H1 (cell line): ENCODE data around the gene SEMA6A. TPM values are rescaled to one million over a fixed set of nuclear protein-coding genes. Genes with fewer than 3 reads are reported as not detected.
"Not testable (repeated sequence)": the region's sequence is repeated elsewhere in the genome, so short reads cannot be mapped to it uniquely, and the experiment has no call there.

ENCODE experiments used
- CTCF ChIA-PET: fragments of 300-600 bp; sonication (Branson Sonifier 250); formaldehyde crosslinking; loops from one replicate; lab custom pipeline; 2021; ENCODE audit not compliant: partially characterized antibody; lab: Charles Lee
- POLR2A ChIA-PET: fragments of 300-600 bp; sonication (Branson Sonifier 250); formaldehyde crosslinking; loops from one replicate; lab custom pipeline; 2021; ENCODE audit warnings: inconsistent platforms; ENCODE audit not compliant: partially characterized antibody; lab: Charles Lee
- DNase-seq, 2 experiments: peaks; one replicate each; pipeline versions ENCODE4 v3.0.0 to v3.0.0-alpha.2; 2010 to 2022; ENCODE audit warnings: low spot score in 2 of 2, low read depth in 1 of 2, mixed read lengths in 1 of 2
- FAIRE-seq: peaks from 2 replicates; lab custom pipeline; 2011; peaks lifted over from hg19 to GRCh38; lab: Jason Lieb, UNC
- H2AFZ ChIP-seq: 2 replicates; pipeline ENCODE4 v1.8.1; 2012; ENCODE audit warnings: low read length, inconsistent platforms
- H2AK5ac ChIP-seq: 2 replicates; pipeline ENCODE4 v1.6.1; 2013; ENCODE audit warnings: low read depth, low read length
- H2BK120ac ChIP-seq: replicated peaks from 2 replicates; pipeline ENCODE3; 2013; ENCODE audit warnings: low read depth, low read length, inconsistent platforms
- H2BK12ac ChIP-seq: 2 replicates; pipeline ENCODE4 v1.6.1; 2013; ENCODE audit warnings: low read depth, low read length
- H2BK15ac ChIP-seq: 2 replicates; pipeline ENCODE4 v1.6.1; 2013; ENCODE audit warnings: low read length
- H2BK20ac ChIP-seq: 2 replicates; pipeline ENCODE4 v1.6.1; 2013; ENCODE audit warnings: low read length
- H2BK5ac ChIP-seq: 2 replicates; pipeline ENCODE4 v1.6.1; 2013; ENCODE audit warnings: low read depth, low read length
- H3K14ac ChIP-seq: 2 replicates; pipeline ENCODE4 v1.6.1; 2013; ENCODE audit warnings: inconsistent platforms; ENCODE audit not compliant: insufficient read length
- H3K18ac ChIP-seq: 2 replicates; pipeline ENCODE4 v1.6.1; 2013; ENCODE audit warnings: low read length; ENCODE audit errors: extremely low read depth
- H3K23ac ChIP-seq: 2 replicates; pipeline ENCODE4 v1.6.1; 2013; ENCODE audit warnings: inconsistent platforms; ENCODE audit not compliant: insufficient read length
- H3K23me2 ChIP-seq: 2 replicates; pipeline ENCODE4 v1.6.1; 2013; ENCODE audit warnings: low read depth, low read length
- H3K27ac ChIP-seq: 2 replicates; pipeline ENCODE4 v1.6.1; 2011; ENCODE audit warnings: low read depth, low read length, inconsistent platforms
- H3K27me3 ChIP-seq, 4 experiments: replicated peaks in 1 of 4; 1 replicate in 1 of 4; 2 replicates in 3 of 4; pipeline versions ENCODE4 v1.6.1 to v1.8.1; 2011 to 2013; ENCODE audit warnings: low read length in 3 of 4, mild to moderate bottlenecking in 3 of 4, inconsistent platforms in 2 of 4, mixed read lengths in 2 of 4, moderate library complexity in 1 of 4; ENCODE audit not compliant: control insufficient read depth in 3 of 4, insufficient read depth in 3 of 4; ENCODE audit errors: extremely low read depth in 1 of 4
- H3K36me3 ChIP-seq, 4 experiments: 2 replicates each; pipeline versions ENCODE4 v1.6.1 to v1.8.1; 2011 to 2013; ENCODE audit warnings: mild to moderate bottlenecking in 4 of 4, low read length in 3 of 4, moderate library complexity in 2 of 4, control low read depth in 1 of 4, inconsistent platforms in 1 of 4; ENCODE audit not compliant: insufficient read depth in 4 of 4, control insufficient read depth in 2 of 4
- H3K4ac ChIP-seq: replicated peaks from 2 replicates; pipeline ENCODE3; 2013; ENCODE audit warnings: low read length, low read depth, mixed read lengths, inconsistent platforms; ENCODE audit not compliant: insufficient read length
- H3K4me1 ChIP-seq, 4 experiments: replicated peaks in 1 of 4; 1 replicate in 1 of 4; 2 replicates in 3 of 4; pipeline versions ENCODE4 v1.6.1 to v1.8.1; 2011 to 2013; ENCODE audit warnings: low read length in 3 of 4, inconsistent platforms in 2 of 4, mixed read lengths in 1 of 4; ENCODE audit not compliant: insufficient read depth in 4 of 4, control insufficient read depth in 3 of 4
- H3K4me2 ChIP-seq, 2 experiments: 2 replicates each; pipeline versions ENCODE4 v1.6.1 to v1.8.1; 2011 to 2013; ENCODE audit warnings: low read depth in 2 of 2, low read length in 2 of 2, control low read depth in 1 of 2, inconsistent platforms in 1 of 2, mild to moderate bottlenecking in 1 of 2; ENCODE audit not compliant: insufficient read depth in 1 of 2
- H3K4me3 ChIP-seq, 4 experiments: fragments of 200-600, 300-600 bp in 1 of 4; sonication (generic), shearing (Covaris generic), sonication (Bioruptor Twin) in 1 of 4; 2 replicates each; pipeline versions ENCODE4 v1.5.1 to v1.8.1; 2011 to 2016; ENCODE audit warnings: low read length in 4 of 4, low read depth in 3 of 4, control low read depth in 2 of 4, inconsistent platforms in 2 of 4, mild to moderate bottlenecking in 2 of 4, mixed read lengths in 1 of 4, moderate library complexity in 1 of 4; ENCODE audit not compliant: insufficient read depth in 2 of 4; ENCODE audit errors: extremely low read depth in 1 of 4
- H3K56ac ChIP-seq: replicated peaks from 2 replicates; pipeline ENCODE3; 2013; ENCODE audit warnings: low read depth, mild to moderate bottlenecking, mixed read lengths, low read length, inconsistent platforms; ENCODE audit not compliant: insufficient read length
- H3K79me1 ChIP-seq: 2 replicates; pipeline ENCODE4 v1.6.1; 2013; ENCODE audit warnings: low read depth, low read length, control low read depth
- H3K79me2 ChIP-seq, 2 experiments: 2 replicates each; pipeline versions ENCODE4 v1.6.1 to v1.8.1; 2012 to 2013; ENCODE audit warnings: low read length in 2 of 2, mild to moderate bottlenecking in 2 of 2, inconsistent platforms in 1 of 2; ENCODE audit not compliant: insufficient read depth in 2 of 2, control insufficient read depth in 1 of 2
- H3K9ac ChIP-seq, 4 experiments: replicated peaks in 1 of 4; 1 replicate in 1 of 4; 2 replicates in 3 of 4; pipeline versions ENCODE4 v1.6.1 to v1.8.1; 2011 to 2013; ENCODE audit warnings: low read depth in 3 of 4, low read length in 3 of 4, control low read depth in 2 of 4, mild to moderate bottlenecking in 2 of 4, moderate library complexity in 2 of 4, inconsistent platforms in 1 of 4; ENCODE audit errors: extremely low read depth in 1 of 4
- H3K9me3 ChIP-seq, 2 experiments: 2 replicates each; pipeline versions ENCODE4 v1.6.1 to v1.8.1; 2012 to 2013; ENCODE audit warnings: mild to moderate bottlenecking in 2 of 2, moderate library complexity in 2 of 2, control low read depth in 1 of 2, inconsistent platforms in 1 of 2, low read depth in 1 of 2, low read length in 1 of 2, mixed read lengths in 1 of 2; ENCODE audit not compliant: insufficient read depth in 2 of 2
- H4K20me1 ChIP-seq, 2 experiments: replicated peaks in 1 of 2; 2 replicates each; pipeline versions ENCODE3 to v1.8.1; 2011 to 2013; ENCODE audit warnings: inconsistent platforms in 2 of 2, low read length in 2 of 2, mild to moderate bottlenecking in 1 of 2; ENCODE audit not compliant: insufficient read depth in 2 of 2, control insufficient read depth in 1 of 2
- H4K5ac ChIP-seq: 2 replicates; pipeline ENCODE4 v1.6.1; 2013; ENCODE audit warnings: low read length, low read depth, mixed read lengths, inconsistent platforms; ENCODE audit not compliant: insufficient read length
- H4K8ac ChIP-seq: 2 replicates; pipeline ENCODE4 v1.8.0; 2013; ENCODE audit warnings: mild to moderate bottlenecking, moderate library complexity, low read length, inconsistent platforms; ENCODE audit not compliant: insufficient read depth; ENCODE audit errors: extremely low read depth
- H4K91ac ChIP-seq: replicated peaks from 2 replicates; pipeline ENCODE3; 2013; ENCODE audit warnings: low read length, mixed read lengths, inconsistent platforms; ENCODE audit not compliant: insufficient read length
- WGBS, 2 experiments: shearing (Covaris generic) in 1 of 2; methylation state at CpG; one replicate each; pipeline versions ENCODE4 v1.1.6 to v1.1.7; 2013 to 2015; ENCODE audit warnings: low lambda C conversion rate in 2 of 2, mixed read lengths in 2 of 2, inconsistent platforms in 1 of 2, low coverage in 1 of 2, missing lambda C conversion rate in 1 of 2; ENCODE audit not compliant: insufficient replicate concordance in 2 of 2, insufficient coverage in 1 of 2, insufficient read length in 1 of 2; ENCODE audit errors: extremely low coverage in 1 of 2, missing lambda C conversion rate in 1 of 2; 5-methylcytosine and 5-hydroxymethylcytosine counted together
- polyA plus RNA-seq, 7 experiments: library from polyadenylated mRNA; depleted of rRNA in 3 of 7; stranded (reverse) in 5 of 7; unstranded in 2 of 7; fragments of >200 nt in 5 of 7; fragments of 200-250 nt in 2 of 7; gene quantifications; 1 replicate in 5 of 7; 2 replicates in 1 of 7; 4 replicates in 1 of 7; pipeline versions ENCODE4 v1.2.1 to v1.2.3, GENCODE V29; 2011 to 2013; ENCODE audit warnings: missing spikeins in 2 of 7, mixed read lengths in 2 of 7
- total RNA-seq: library from RNA; stranded (reverse); fragmentation: NEBNext Ultra II Directional; extraction: Animal tissue kit (Norgen Biotek cat#: 25700); gene quantifications from 2 replicates; pipeline ENCODE4 v1.2.1, GENCODE V29; 2021

SEMA6A gene
- total and polyA plus RNA-seq, 2 of the 8 experiments (the other 6 are each of a cell fraction or from before 2014, with no cell fraction given) = 78.3 to 277 TPM

DNA sequence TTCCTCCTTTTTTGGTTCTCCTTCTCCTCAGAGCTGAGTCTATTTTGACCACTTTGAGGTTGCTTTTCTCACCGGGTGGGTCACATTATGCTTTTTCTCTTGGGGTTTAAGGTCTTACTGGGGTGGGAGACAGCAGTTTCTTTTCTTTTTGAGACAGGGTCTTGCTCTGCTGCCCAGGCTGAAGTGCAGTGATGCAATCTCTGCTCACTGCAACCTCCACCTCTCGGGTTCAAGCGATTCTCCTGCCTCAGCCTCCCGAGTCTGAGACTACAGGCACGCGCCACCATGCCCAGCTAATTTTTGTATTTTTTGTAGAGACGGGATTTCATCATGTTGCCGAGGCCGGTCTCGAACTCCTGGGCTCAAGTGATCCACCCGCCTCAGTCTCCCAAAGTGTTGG lies 51.4 kb downstream of the SEMA6A start:
- POLR2A ChIA-PET = interaction anchor here (1.9 kb wide), 1 partner anchor 13 kb away, joined by 4 read pairs; no protein-coding TSS in a partner anchor

More for the DNA sequence above, 51.4 kb downstream of the SEMA6A start:
- H3K27me3 ChIP-seq, H3K4me3 ChIP-seq, H4K5ac ChIP-seq, H3K27ac ChIP-seq, H3K56ac ChIP-seq, H3K23me2 ChIP-seq, H4K91ac ChIP-seq, H3K4ac ChIP-seq, H3K9me3 ChIP-seq, H3K9ac ChIP-seq, H2BK120ac ChIP-seq, H2AK5ac ChIP-seq, DNase-seq, H4K8ac ChIP-seq, H3K23ac ChIP-seq, FAIRE-seq, H3K18ac ChIP-seq, H2BK5ac ChIP-seq, H3K36me3 ChIP-seq, H3K14ac ChIP-seq, H2AFZ ChIP-seq, H3K4me2 ChIP-seq, H2BK12ac ChIP-seq, H2BK15ac ChIP-seq, H2BK20ac ChIP-seq: not testable (repeated sequence)
- peaks cover 14% of the 10 kb centered on the region for H3K79me1 ChIP-seq
- H3K4me1 ChIP-seq = peaks cover 1 to 14% (median 9%) of the 10 kb centered on the region in 4 experiments
- peaks cover 86 to 100% of the 10 kb centered on the region in 2 experiments for H3K79me2 ChIP-seq
- 91% methylated on average over 11 of the region's 11 CpGs; no CpG with 5 or more reads in 1 of the 2 experiments for WGBS, 2 experiments
- CTCF ChIA-PET = interaction anchor here (0.6 kb wide), 1 partner anchor 112 kb away, joined by 3 read pairs; no protein-coding TSS in a partner anchor
- H4K20me1 ChIP-seq = peaks cover 46 to 48% of the 10 kb centered on the region in 2 experiments
